ENCODE results near the gene ACO2. TPM values are rescaled to one million over a fixed set of nuclear protein-coding genes. Genes with fewer than 3 reads are reported as not detected.

Gene ACO2
- total and polyA plus RNA-seq, 2 of the 13 experiments (the other 11 are each of a cell fraction or from before 2014, with no cell fraction given), result 19.2 to 45.6 TPM

DNA sequence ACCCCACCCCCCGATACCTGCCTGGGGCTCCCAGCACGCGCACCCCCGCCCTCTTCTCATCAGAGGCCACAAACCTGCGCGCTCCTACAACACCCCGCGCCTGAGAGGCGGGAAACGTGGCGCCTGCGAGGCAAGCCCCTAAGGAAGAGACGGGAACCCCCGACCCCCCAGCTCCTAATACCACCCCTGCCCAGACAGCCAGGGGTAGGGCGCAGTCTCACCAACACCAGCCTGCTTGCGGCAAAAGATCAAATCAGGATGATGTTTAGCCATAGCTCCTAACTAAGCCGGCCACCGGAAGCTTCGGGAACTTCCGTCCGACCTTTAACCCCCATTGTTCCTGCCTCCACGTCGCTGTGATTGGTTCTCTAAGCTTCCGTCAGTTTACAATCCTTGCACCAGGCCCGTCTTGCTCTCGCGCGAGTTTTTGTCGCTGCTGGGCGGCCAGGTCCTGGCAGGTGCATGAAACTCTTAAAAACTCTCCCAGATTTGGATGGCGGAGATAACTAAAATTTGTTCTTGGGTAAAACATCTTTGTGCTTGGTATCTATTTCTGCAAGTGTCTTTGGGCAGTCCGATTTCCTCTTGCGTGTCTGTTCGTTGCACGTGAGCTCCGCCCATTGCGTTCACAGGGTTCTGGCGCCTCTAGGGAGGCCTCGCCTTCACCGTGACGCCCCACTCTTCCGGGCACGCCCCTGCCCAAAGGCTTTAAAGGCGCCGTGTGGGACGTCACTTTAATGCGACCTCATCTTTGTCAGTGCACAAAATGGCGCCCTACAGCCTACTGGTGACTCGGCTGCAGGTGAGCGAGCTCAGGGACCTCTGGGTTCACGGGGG lies at the start of gene ACO2, which contains the start of gene PHF5A (continued):
- 0 out of 2 replicates have a peak, but pooled peaks have one; percentile 16 for TF ChIP-seq TP53 (CRISPR knock-in tag; conservative IDR thresholded peaks at IDR 0.05)
- TF ChIP-seq, protein P1, sequence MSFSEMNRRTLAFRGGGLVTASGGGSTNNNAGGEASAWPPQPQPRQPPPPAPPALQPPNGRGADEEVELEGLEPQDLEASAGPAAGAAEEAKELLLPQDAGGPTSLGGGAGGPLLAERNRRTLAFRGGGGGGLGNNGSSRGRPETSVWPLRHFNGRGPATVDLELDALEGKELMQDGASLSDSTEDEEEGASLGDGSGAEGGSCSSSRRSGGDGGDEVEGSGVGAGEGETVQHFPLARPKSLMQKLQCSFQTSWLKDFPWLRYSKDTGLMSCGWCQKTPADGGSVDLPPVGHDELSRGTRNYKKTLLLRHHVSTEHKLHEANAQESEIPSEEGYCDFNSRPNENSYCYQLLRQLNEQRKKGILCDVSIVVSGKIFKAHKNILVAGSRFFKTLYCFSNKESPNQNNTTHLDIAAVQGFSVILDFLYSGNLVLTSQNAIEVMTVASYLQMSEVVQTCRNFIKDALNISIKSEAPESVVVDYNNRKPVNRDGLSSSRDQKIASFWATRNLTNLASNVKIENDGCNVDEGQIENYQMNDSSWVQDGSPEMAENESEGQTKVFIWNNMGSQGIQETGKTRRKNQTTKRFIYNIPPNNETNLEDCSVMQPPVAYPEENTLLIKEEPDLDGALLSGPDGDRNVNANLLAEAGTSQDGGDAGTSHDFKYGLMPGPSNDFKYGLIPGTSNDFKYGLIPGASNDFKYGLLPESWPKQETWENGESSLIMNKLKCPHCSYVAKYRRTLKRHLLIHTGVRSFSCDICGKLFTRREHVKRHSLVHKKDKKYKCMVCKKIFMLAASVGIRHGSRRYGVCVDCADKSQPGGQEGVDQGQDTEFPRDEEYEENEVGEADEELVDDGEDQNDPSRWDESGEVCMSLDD (CRISPR knock-in tag; IDR thresholded peaks at IDR 0.05; ENCODE audit: borderline replicate concordance), result no peak
- TF ChIP-seq ZBTB20 (CRISPR knock-in tag; IDR thresholded peaks at IDR 0.05; ENCODE audit: borderline replicate concordance, low read depth), result no peak; the same call in 1 of the 2 replicates
- TF ChIP-seq, protein P2, sequence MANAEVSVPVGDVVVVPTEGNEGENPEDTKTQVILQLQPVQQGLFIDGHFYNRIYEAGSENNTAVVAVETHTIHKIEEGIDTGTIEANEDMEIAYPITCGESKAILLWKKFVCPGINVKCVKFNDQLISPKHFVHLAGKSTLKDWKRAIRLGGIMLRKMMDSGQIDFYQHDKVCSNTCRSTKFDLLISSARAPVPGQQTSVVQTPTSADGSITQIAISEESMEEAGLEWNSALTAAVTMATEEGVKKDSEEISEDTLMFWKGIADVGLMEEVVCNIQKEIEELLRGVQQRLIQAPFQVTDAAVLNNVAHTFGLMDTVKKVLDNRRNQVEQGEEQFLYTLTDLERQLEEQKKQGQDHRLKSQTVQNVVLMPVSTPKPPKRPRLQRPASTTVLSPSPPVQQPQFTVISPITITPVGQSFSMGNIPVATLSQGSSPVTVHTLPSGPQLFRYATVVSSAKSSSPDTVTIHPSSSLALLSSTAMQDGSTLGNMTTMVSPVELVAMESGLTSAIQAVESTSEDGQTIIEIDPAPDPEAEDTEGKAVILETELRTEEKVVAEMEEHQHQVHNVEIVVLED (CRISPR knock-in tag; IDR thresholded peaks at IDR 0.05; ENCODE audit: borderline replicate concordance), result peak; percentile 85
- peak; percentile 57; the same call in 1 of the 2 replicates for TF ChIP-seq ZZZ3 (CRISPR knock-in tag; IDR thresholded peaks at IDR 0.05; ENCODE audit: borderline replicate concordance)
- TF ChIP-seq, protein P3, sequence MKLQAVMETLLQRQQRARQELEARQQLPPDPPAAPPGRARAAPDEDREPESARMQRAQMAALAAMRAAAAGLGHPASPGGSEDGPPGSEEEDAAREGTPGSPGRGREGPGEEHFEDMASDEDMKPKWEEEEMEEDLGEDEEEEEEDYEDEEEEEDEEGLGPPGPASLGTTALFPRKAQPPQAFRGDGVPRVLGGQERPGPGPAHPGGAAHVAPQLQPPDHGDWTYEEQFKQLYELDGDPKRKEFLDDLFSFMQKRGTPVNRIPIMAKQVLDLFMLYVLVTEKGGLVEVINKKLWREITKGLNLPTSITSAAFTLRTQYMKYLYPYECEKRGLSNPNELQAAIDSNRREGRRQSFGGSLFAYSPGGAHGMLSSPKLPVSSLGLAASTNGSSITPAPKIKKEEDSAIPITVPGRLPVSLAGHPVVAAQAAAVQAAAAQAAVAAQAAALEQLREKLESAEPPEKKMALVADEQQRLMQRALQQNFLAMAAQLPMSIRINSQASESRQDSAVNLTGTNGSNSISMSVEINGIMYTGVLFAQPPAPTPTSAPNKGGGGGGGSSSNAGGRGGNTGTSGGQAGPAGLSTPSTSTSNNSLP (IDR thresholded peaks at IDR 0.05; ENCODE audit: low read depth, low read length), result 0 out of 2 replicates have a peak, but pooled peaks have one; percentile 10
- TF ChIP-seq ZSCAN9 (CRISPR knock-in tag; IDR thresholded peaks at IDR 0.05; ENCODE audit: borderline replicate concordance), result no peak
- peak; percentile 75 for TF ChIP-seq ZNF792 (CRISPR knock-in tag; IDR thresholded peaks at IDR 0.05)
- TF ChIP-seq, protein P4, sequence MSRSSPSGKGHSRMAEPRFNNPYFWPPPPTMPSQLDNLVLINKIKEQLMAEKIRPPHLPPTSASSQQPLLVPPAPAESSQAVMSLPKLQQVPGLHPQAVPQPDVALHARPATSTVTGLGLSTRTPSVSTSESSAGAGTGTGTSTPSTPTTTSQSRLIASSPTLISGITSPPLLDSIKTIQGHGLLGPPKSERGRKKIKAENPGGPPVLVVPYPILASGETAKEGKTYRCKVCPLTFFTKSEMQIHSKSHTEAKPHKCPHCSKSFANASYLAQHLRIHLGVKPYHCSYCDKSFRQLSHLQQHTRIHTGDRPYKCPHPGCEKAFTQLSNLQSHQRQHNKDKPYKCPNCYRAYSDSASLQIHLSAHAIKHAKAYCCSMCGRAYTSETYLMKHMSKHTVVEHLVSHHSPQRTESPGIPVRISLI (CRISPR knock-in tag; IDR thresholded peaks at IDR 0.05; ENCODE audit: borderline replicate concordance), result peak; percentile 40; the same call in 1 of the 2 replicates
- no peak for TF ChIP-seq PCBP2 (optimal IDR thresholded peaks at IDR 0.05; ENCODE audit: low read depth, low read length, poor library complexity, severe bottlenecking)
- no peak for TF ChIP-seq SATB2 (CRISPR knock-in tag; IDR thresholded peaks at IDR 0.05)
- TF ChIP-seq, protein P5, sequence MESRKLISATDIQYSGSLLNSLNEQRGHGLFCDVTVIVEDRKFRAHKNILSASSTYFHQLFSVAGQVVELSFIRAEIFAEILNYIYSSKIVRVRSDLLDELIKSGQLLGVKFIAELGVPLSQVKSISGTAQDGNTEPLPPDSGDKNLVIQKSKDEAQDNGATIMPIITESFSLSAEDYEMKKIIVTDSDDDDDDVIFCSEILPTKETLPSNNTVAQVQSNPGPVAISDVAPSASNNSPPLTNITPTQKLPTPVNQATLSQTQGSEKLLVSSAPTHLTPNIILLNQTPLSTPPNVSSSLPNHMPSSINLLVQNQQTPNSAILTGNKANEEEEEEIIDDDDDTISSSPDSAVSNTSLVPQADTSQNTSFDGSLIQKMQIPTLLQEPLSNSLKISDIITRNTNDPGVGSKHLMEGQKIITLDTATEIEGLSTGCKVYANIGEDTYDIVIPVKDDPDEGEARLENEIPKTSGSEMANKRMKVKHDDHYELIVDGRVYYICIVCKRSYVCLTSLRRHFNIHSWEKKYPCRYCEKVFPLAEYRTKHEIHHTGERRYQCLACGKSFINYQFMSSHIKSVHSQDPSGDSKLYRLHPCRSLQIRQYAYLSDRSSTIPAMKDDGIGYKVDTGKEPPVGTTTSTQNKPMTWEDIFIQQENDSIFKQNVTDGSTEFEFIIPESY (CRISPR knock-in tag; IDR thresholded peaks at IDR 0.05), result 0 out of 2 replicates have a peak, but pooled peaks have one; percentile 8
- TF ChIP-seq ZNF746 (CRISPR knock-in tag; IDR thresholded peaks at IDR 0.05), result 0 out of 2 replicates have a peak, but pooled peaks have one; percentile 7
- TF ChIP-seq RORA (CRISPR knock-in tag; IDR thresholded peaks at IDR 0.05), result no peak
- peak; percentile 97 for TF ChIP-seq NFYB (CRISPR knock-in tag; IDR thresholded peaks at IDR 0.05)
- TF ChIP-seq KAT8 (CRISPR knock-in tag; IDR thresholded peaks at IDR 0.05), result peak; percentile 98
- TF ChIP-seq, protein P6, sequence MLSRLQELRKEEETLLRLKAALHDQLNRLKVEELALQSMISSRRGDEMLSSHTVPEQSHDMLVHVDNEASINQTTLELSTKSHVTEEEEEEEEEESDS (CRISPR knock-in tag; IDR thresholded peaks at IDR 0.05; ENCODE audit: borderline replicate concordance), result no peak

Data from HepG2 (cell line).